Measurements from ENCODE around the gene MYOZ3.

MYOZ3 gene

GRCh38 chr5:150659360-150660107, 1.5 kb upstream of the MYOZ3 start:
- no peak for DNase-seq

- no peak for DNase-seq
Observed at GRCh38 chr5:150660108-150660831, 781 bp upstream of the MYOZ3 start.

- no peak for DNase-seq
Observed at GRCh38 chr5:150661821-150662596, 958 bp downstream of the MYOZ3 start.

GRCh38 chr5:150662731-150663516, 1.9 kb downstream of the MYOZ3 start:
- no peak for DNase-seq

GRCh38 chr5:150663936-150664335, 2.9 kb downstream of the MYOZ3 start:
- DNase-seq, result no peak

- DNase-seq, result no peak
Observed at GRCh38 chr5:150665044-150665443, 4.0 kb downstream of the MYOZ3 start.

GRCh38 chr5:150670275-150670947, 9.4 kb downstream of the MYOZ3 start:
- DNase-seq, result no peak

- no peak for DNase-seq
Observed at GRCh38 chr5:150670948-150671310, 9.9 kb downstream of the MYOZ3 start.

GRCh38 chr5:150671509-150672236, 10.6 kb downstream of the MYOZ3 start:
- DNase-seq, result peak; percentile 41

- DNase-seq, result peak; percentile 70
Observed at GRCh38 chr5:150672237-150672883, 11.3 kb downstream of the MYOZ3 start.

- no peak for DNase-seq
Observed at GRCh38 chr5:150672884-150673275, 11.8 kb downstream of the MYOZ3 start.

- DNase-seq, result no peak
Observed at GRCh38 chr5:150674341-150674821, 13.3 kb downstream of the MYOZ3 start.

- no peak for DNase-seq
Observed at GRCh38 chr5:150675069-150675468, 14.0 kb downstream of the MYOZ3 start.

GRCh38 chr5:150676578-150676977, 15.5 kb downstream of the MYOZ3 start:
- DNase-seq, result no peak

GRCh38 chr5:150689120-150689519, 28.1 kb downstream of the MYOZ3 start:
- DNase-seq, result no peak

GRCh38 chr5:150690760-150691159, 29.7 kb downstream of the MYOZ3 start:
- no peak for DNase-seq

GRCh38 chr5:150692276-150692675, 31.2 kb downstream of the MYOZ3 start:
- DNase-seq, result no peak

GRCh38 chr5:150694612-150695011, 33.6 kb downstream of the MYOZ3 start:
- no peak for DNase-seq

GRCh38 chr5:150700246-150700593, 39.2 kb downstream of the MYOZ3 start:
- peak; percentile 72 for DNase-seq

GRCh38 chr5:150700594-150701377, 39.7 kb downstream of the MYOZ3 start, which contains the start of gene RBM22:
Gene RBM22, minus strand, starts transcription at chr5:150701062. Its CDS starts 77 bp downstream, at chr5:150700985.
- DNase-seq, result peak; percentile 94
